Measurements from ENCODE around the gene ADGRG2.
"Not testable (repeated sequence)": the region's sequence is repeated elsewhere in the genome, so short reads cannot be mapped to it uniquely, and the experiment has no call there.

ADGRG2 gene

GRCh38 chrX:18995221-18995620 lies 127.0 kb downstream of the ADGRG2 start:
- no peak for DNase-seq

- no peak for DNase-seq
Measured at GRCh38 chrX:18994713-18995112, 127.6 kb downstream of the ADGRG2 start.

GRCh38 chrX:18992829-18993228 lies 129.4 kb downstream of the ADGRG2 start:
- no peak for DNase-seq

- no peak for DNase-seq
Measured at GRCh38 chrX:18985186-18985435, 137.2 kb downstream of the ADGRG2 start.

- peak; percentile 89 for DNase-seq
Measured at GRCh38 chrX:18984381-18985185, 137.7 kb downstream of the ADGRG2 start.

- peak; percentile 48 for DNase-seq
Measured at GRCh38 chrX:18983666-18984380, 138.4 kb downstream of the ADGRG2 start, which contains the start of gene PHKA2. TSS of gene PHKA2 (minus strand) at chrX:18984114. CDS start at chrX:18983932, 182 bp downstream.

- no peak for DNase-seq
Measured at GRCh38 chrX:18981124-18981807, 141.0 kb downstream of the ADGRG2 start.

GRCh38 chrX:18980262-18980661 lies 142.0 kb downstream of the ADGRG2 start:
- DNase-seq, result not testable (repeated sequence)

- no peak for DNase-seq
Measured at GRCh38 chrX:18974993-18975392, 147.3 kb downstream of the ADGRG2 start.

- peak; percentile 7 for DNase-seq
Measured at GRCh38 chrX:18973527-18974192, 148.6 kb downstream of the ADGRG2 start.

GRCh38 chrX:18971506-18971905 lies 150.8 kb downstream of the ADGRG2 start:
- DNase-seq, result no peak

- no peak for DNase-seq
Measured at GRCh38 chrX:18970465-18970864, 151.8 kb downstream of the ADGRG2 start.

- DNase-seq, result no peak
Measured at GRCh38 chrX:18966624-18967023, 155.6 kb downstream of the ADGRG2 start.

- no peak for DNase-seq
Measured at GRCh38 chrX:18964901-18965300, 157.4 kb downstream of the ADGRG2 start.

GRCh38 chrX:18964026-18964425 lies 158.2 kb downstream of the ADGRG2 start:
- DNase-seq, result no peak

- DNase-seq, result no peak
Measured at GRCh38 chrX:18962329-18962728, 159.9 kb downstream of the ADGRG2 start.

- no peak for DNase-seq
Measured at GRCh38 chrX:18961686-18962085, 160.6 kb downstream of the ADGRG2 start.

- no peak for DNase-seq
Measured at GRCh38 chrX:18956303-18957032, 165.8 kb downstream of the ADGRG2 start.

- DNase-seq, result no peak
Measured at GRCh38 chrX:18955676-18956075, 166.6 kb downstream of the ADGRG2 start.

GRCh38 chrX:18951032-18951431 lies 171.2 kb downstream of the ADGRG2 start:
- no peak for DNase-seq

GRCh38 chrX:18949944-18950301 lies 172.3 kb downstream of the ADGRG2 start:
- DNase-seq, result no peak

GRCh38 chrX:18949291-18949943 lies 172.9 kb downstream of the ADGRG2 start:
- DNase-seq, result no peak
